IMR-90 (cell line): ENCODE results near the gene CFAP251.

Source experiments
- CTCF ChIP-seq: conservative IDR thresholded peaks from 2 replicates; pipeline ENCODE4 v1.5.1; 2012; ENCODE audit warnings: mild to moderate bottlenecking, low read depth, low read length, improper control_type of control experiment
- RFX5 ChIP-seq: IDR thresholded peaks from 2 replicates; pipeline ENCODE4 v1.8.0; 2012; ENCODE audit warnings: low read depth, mild to moderate bottlenecking, low read length, moderate library complexity

- TF ChIP-seq RFX5 (no peak), CTCF (no peak)
Observed at GRCh38 chr12:122048151-122048550, 129.8 kb downstream of the CFAP251 start.
